Endothelial cell of umbilical vein (primary cell): ENCODE data around the gene LRRC61. TPM values are rescaled to one million over a fixed set of nuclear protein-coding genes. Genes with fewer than 3 reads are reported as not detected.

Experiments
- BruUV-seq: library from RNA; stranded (reverse); fragments of 400-500 nt; replicated peaks from 2 replicates; lab custom pipeline; 2021; lab: Mats Ljungman, UMichigan
- CTCF ChIA-PET: fragments of 300-600, 350-600 bp; sonication (Branson Sonifier 250); formaldehyde crosslinking; loops from one replicate; lab custom pipeline; 2021; ENCODE audit warnings: antibody characterized with exemption, inconsistent platforms; lab: Charles Lee
- POLR2A ChIA-PET: fragments of 300-600, 350-600 bp; sonication (Branson Sonifier 250); formaldehyde crosslinking; loops from one replicate; lab custom pipeline; 2021; ENCODE audit warnings: antibody characterized with exemption, inconsistent platforms; lab: Charles Lee
- DNase-seq: peaks from one replicate; pipeline ENCODE4 v3.0.0-alpha.2; 2011; ENCODE audit warnings: low read depth, low spot score
- FAIRE-seq: peaks from 2 replicates; lab custom pipeline; 2011; peaks lifted over from hg19 to GRCh38; lab: Jason Lieb, UNC
- H2AFZ ChIP-seq: 2 replicates; pipeline ENCODE4 v1.6.0; 2012; ENCODE audit warnings: low read depth, low read length, control low read depth, inconsistent platforms
- H3K27ac ChIP-seq: 2 replicates; pipeline ENCODE4 v1.5.1; 2011; ENCODE audit warnings: low read depth, mild to moderate bottlenecking, control low read depth, low read length, moderate library complexity; ENCODE audit not compliant: insufficient read depth
- H3K27me3 ChIP-seq, 2 experiments: 2 replicates each; pipeline versions ENCODE4 v1.6.0 to v1.6.1; 2011; ENCODE audit warnings: low read length in 2 of 2, mixed read lengths in 1 of 2; ENCODE audit not compliant: control insufficient read depth in 2 of 2, insufficient read depth in 2 of 2
- H3K36me3 ChIP-seq, 2 experiments: 2 replicates in 1 of 2; 3 replicates in 1 of 2; pipeline ENCODE4 v1.5.1; 2011; ENCODE audit warnings: low read length in 2 of 2, mild to moderate bottlenecking in 1 of 2, moderate library complexity in 1 of 2; ENCODE audit not compliant: control insufficient read depth in 2 of 2, insufficient read depth in 2 of 2; ENCODE audit errors: extremely low read depth in 1 of 2
- H3K4me1 ChIP-seq: 3 replicates; pipeline ENCODE4 v1.5.1; 2011; ENCODE audit warnings: mild to moderate bottlenecking, low read length; ENCODE audit not compliant: control insufficient read depth, insufficient read depth; ENCODE audit errors: extremely low read depth
- H3K4me2 ChIP-seq: 2 replicates; pipeline ENCODE4 v1.6.1; 2011; ENCODE audit warnings: low read length, control low read depth, mixed read lengths; ENCODE audit not compliant: insufficient read depth
- H3K4me3 ChIP-seq, 3 experiments: fragments of 200-600 bp in 1 of 3; sonication (generic), shearing (Covaris generic) in 1 of 3; replicated peaks in 1 of 3; 2 replicates each; pipeline ENCODE4 v1.5.1; 2011 to 2016; ENCODE audit warnings: control low read depth in 3 of 3, low read length in 3 of 3, mild to moderate bottlenecking in 2 of 3, inconsistent platforms in 1 of 3, low read depth in 1 of 3, moderate library complexity in 1 of 3; ENCODE audit not compliant: insufficient read depth in 1 of 3
- H3K79me2 ChIP-seq: 2 replicates; pipeline ENCODE4 v1.6.0; 2012; ENCODE audit warnings: low read length, inconsistent platforms; ENCODE audit not compliant: control insufficient read depth, insufficient read depth
- H3K9ac ChIP-seq: replicated peaks from 2 replicates; pipeline ENCODE3; 2011; ENCODE audit warnings: low read length, control low read depth; ENCODE audit not compliant: insufficient read depth; ENCODE audit errors: extremely low read depth
- H3K9me1 ChIP-seq: replicated peaks from 3 replicates; pipeline ENCODE4 v1.6.0; 2011; ENCODE audit warnings: mild to moderate bottlenecking, low read length; ENCODE audit not compliant: control insufficient read depth, insufficient read depth; ENCODE audit errors: extremely low read depth
- H3K9me3 ChIP-seq: replicated peaks from 2 replicates; pipeline ENCODE4 v1.5.1; 2012; ENCODE audit warnings: low read length, inconsistent platforms; ENCODE audit not compliant: control insufficient read depth, insufficient read depth
- H4K20me1 ChIP-seq: replicated peaks from 2 replicates; pipeline ENCODE3; 2011; ENCODE audit warnings: mild to moderate bottlenecking, low read length; ENCODE audit not compliant: control insufficient read depth, insufficient read depth; ENCODE audit errors: extremely low read depth
- CTCF ChIP-seq, 2 donors: IDR thresholded peaks; 1 replicate in 1 of 2; 2 replicates in 1 of 2; pipeline ENCODE4 v1.5.1; 2011; ENCODE audit warnings: low read length in 2 of 2, mild to moderate bottlenecking in 2 of 2, moderate library complexity in 2 of 2, control low read depth in 1 of 2, inconsistent platforms in 1 of 2, low read depth in 1 of 2; ENCODE audit not compliant: insufficient read depth in 1 of 2; ENCODE audit errors: extremely low read depth in 1 of 2
- EZH2 ChIP-seq: IDR thresholded peaks from 2 replicates; pipeline ENCODE4 v1.6.1; 2012; ENCODE audit warnings: borderline replicate concordance, low read depth, mild to moderate bottlenecking, moderate library complexity, low read length, inconsistent platforms; ENCODE audit not compliant: severe bottlenecking
- FOS ChIP-seq: IDR thresholded peaks from 2 replicates; pipeline ENCODE4 v1.6.1; 2011; ENCODE audit warnings: mild to moderate bottlenecking, low read length, moderate library complexity, borderline replicate concordance; ENCODE audit not compliant: insufficient read depth
- GATA2 ChIP-seq: IDR thresholded peaks from 2 replicates; pipeline ENCODE4 v1.7.0; 2011; ENCODE audit warnings: low read depth, mild to moderate bottlenecking, moderate library complexity, mixed read lengths, low read length; ENCODE audit not compliant: insufficient read length, insufficient read depth
- JUN ChIP-seq: IDR thresholded peaks from 2 replicates; pipeline ENCODE4 v1.6.1; 2011; ENCODE audit warnings: borderline replicate concordance, low read depth; ENCODE audit not compliant: insufficient read length, insufficient read depth
- MAX ChIP-seq: IDR thresholded peaks from 2 replicates; pipeline ENCODE4 v1.6.1; 2011; ENCODE audit not compliant: insufficient read depth, insufficient read length
- MYC ChIP-seq: IDR thresholded peaks from one replicate; pipeline ENCODE4 v1.6.1; 2011; ENCODE audit warnings: mild to moderate bottlenecking, low read depth, low read length
- POLR2A ChIP-seq: IDR thresholded peaks from 2 replicates; pipeline ENCODE4 v1.6.1; 2012; ENCODE audit warnings: low read depth, mild to moderate bottlenecking, control low read depth, low read length
- POLR2AphosphoS5 ChIP-seq: IDR thresholded peaks from 2 replicates; pipeline ENCODE4 v1.6.1; 2012; ENCODE audit warnings: low read depth, mild to moderate bottlenecking, control low read depth, low read length, moderate library complexity; ENCODE audit not compliant: insufficient read depth
- dilution Hi-C: fragments of 300-500 bp; cut with MboI; formaldehyde crosslinking; loops from one replicate; pipeline ENCODE4 v1.15.0; 2019; ENCODE audit warnings: low sequenced_read_pairs; ENCODE audit not compliant: extremely low pct_ligation_motif_present
- intact Hi-C: fragments of 100-400 bp; cut with micrococcal nuclease; formaldehyde crosslinking; loops from one replicate; pipeline ENCODE4 v1.10.0; 2022
- polyA plus RNA-seq, 4 experiments: library from polyadenylated mRNA; depleted of rRNA in 3 of 4; stranded (reverse) in 3 of 4; unstranded in 1 of 4; fragments of >200 nt; gene quantifications; 2 replicates each; pipeline versions ENCODE4 v1.2.1 to v1.2.3, GENCODE V29; 2011 to 2012; ENCODE audit warnings: missing spikeins in 1 of 4
- total RNA-seq: library from RNA; stranded (reverse); gene quantifications from 2 replicates; pipeline ENCODE4 v1.2.3, GENCODE V29; 2021

Gene LRRC61
- total and polyA plus RNA-seq, 2 donors (not counting 3 experiments of a cell fraction or from before 2014, with no cell fraction given), result 0.72 TPM; not detected in 1

- no peak for FAIRE-seq
These were observed 59.1 kb downstream of the LRRC61 start for GRCh38 chr7:150382123-150382843.

More at GRCh38 chr7:150382123-150382843, 59.1 kb downstream of the LRRC61 start:
- H2AFZ ChIP-seq, result no peak overlapping the region
- no peaks in the 10 kb centered on the region for H3K27me3 ChIP-seq
- dilution Hi-C loops, result no loop called here
- BruUV-seq, result no TSS peak
- POLR2A ChIA-PET, result no interaction called here
- H3K9me1 ChIP-seq, result no peaks in the 10 kb centered on the region
- intact Hi-C loops, result no loop called here
- TF ChIP-seq CTCF (IDR thresholded peaks at IDR 0.05; ENCODE audit: extremely low read depth in 1 of 2, insufficient read depth in 1 of 2, low read depth in 1 of 2, low read length in 2 of 2) (no peak), MAX (no peak), MYC (no peak), FOS (no peak), JUN (no peak), EZH2 (no peak), POLR2A (no peak), GATA2 (no peak), POLR2AphosphoS5 (no peak)
- CTCF ChIA-PET, result no interaction called here
- no peak overlapping the region for H3K9ac ChIP-seq
- peaks cover 34% of the 10 kb centered on the region for H3K79me2 ChIP-seq
- H3K4me1 ChIP-seq, result peaks cover 21% of the 10 kb centered on the region
- H3K4me3 ChIP-seq, result no peak overlapping the region
- no peak overlapping the region for H3K27ac ChIP-seq
- DNase-seq, result no peak
- no peaks in the 10 kb centered on the region for H4K20me1 ChIP-seq
- no peak overlapping the region for H3K4me2 ChIP-seq
- H3K36me3 ChIP-seq, result peaks cover 0 to 7% of the 10 kb centered on the region in 2 experiments
- no peaks in the 10 kb centered on the region for H3K9me3 ChIP-seq
